A549 (cell line): ENCODE measurements around the gene NRGN.

Source experiments
- CEBPB ChIP-seq, 2 experiments: fragments of >200 bp in 1 of 2; sonication (Bioruptor Twin) in 1 of 2; formaldehyde crosslinking in 1 of 2; IDR thresholded peaks; 2 replicates each; pipeline ENCODE4 v1.6.1; 2012 to 2016
- ESRRA ChIP-seq: fragments of 150-350 bp; IDR thresholded peaks from 2 replicates; pipeline ENCODE4 v1.6.1; 2014; ENCODE audit warnings: mild to moderate bottlenecking, low read length, borderline replicate concordance
- MAX ChIP-seq: IDR thresholded peaks from 2 replicates; pipeline ENCODE4 v1.6.1; 2012
- NR3C1 ChIP-seq: fragments of >200 bp; sonication (Bioruptor Twin); formaldehyde crosslinking; IDR thresholded peaks from 3 replicates; pipeline ENCODE4 v1.6.1; 2017
- POLR2A ChIP-seq: IDR thresholded peaks from 2 replicates; pipeline ENCODE4 v1.6.1; 2012; ENCODE audit warnings: mild to moderate bottlenecking, low read length
- POLR2AphosphoS2 ChIP-seq: conservative IDR thresholded peaks from 2 replicates; pipeline ENCODE4 v1.6.1; 2012; ENCODE audit warnings: low read length, improper control_type of control experiment, inconsistent platforms

GRCh38 chr11:124759266-124760204 lies 19.8 kb downstream of the NRGN start:
- TF ChIP-seq POLR2A (no peak), POLR2AphosphoS2 (no peak), ESRRA (no peak), CEBPB (IDR thresholded peaks at IDR 0.05) (no peak), NR3C1 (no peak), MAX (no peak)
